ENCODE measurements around the gene LRRTM2.

LRRTM2 gene

DNA sequence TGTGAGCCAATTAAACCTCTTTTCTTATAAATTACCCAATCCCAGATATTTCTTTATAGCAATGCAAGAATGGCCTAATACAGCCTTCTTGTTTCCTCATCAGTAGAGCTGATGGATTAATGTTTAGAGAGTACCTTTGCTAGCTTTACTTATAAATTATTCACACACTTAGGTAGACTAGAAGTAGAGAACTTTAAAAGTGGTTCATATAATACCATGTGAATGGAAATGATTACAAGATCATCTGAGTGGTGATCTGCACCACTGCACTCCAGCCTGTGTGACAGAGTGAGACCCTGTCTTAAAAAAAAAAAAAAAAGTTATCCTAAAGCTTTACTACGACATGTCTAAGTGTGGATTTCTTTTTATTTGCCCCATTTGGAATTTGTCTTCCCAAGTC is 23.2 kb upstream of the LRRTM2 start:
- DNase-seq: no peak
- Mint-ChIP-seq H3K4me3 (no peak overlapping the region), H3K9me3 (peaks cover 0 to 3% of the 10 kb centered on the region in 2 donors), H3K4me1 (peaks cover 34% of the 10 kb centered on the region), H3K27ac (no peak overlapping the region), H3K27me3 (peaks cover 18% of the 10 kb centered on the region)
- ATAC-seq: no peak

- H3K9me3 Mint-ChIP-seq: peaks cover 5 to 6% of the 10 kb centered on the region in 2 donors
- no peak overlapping the region for H3K27ac Mint-ChIP-seq
- H3K4me1 Mint-ChIP-seq: peaks cover 28% of the 10 kb centered on the region
- H3K27me3 Mint-ChIP-seq: peaks cover 8% of the 10 kb centered on the region
- peak; percentile 72 for ATAC-seq
- DNase-seq: no peak
- no peak overlapping the region for H3K4me3 Mint-ChIP-seq
Measured at GRCh38 chr5:138895918-138896317, 20.8 kb upstream of the LRRTM2 start.

GRCh38 chr5:138890644-138891043 is 15.5 kb upstream of the LRRTM2 start:
- DNase-seq: no peak
- no peak overlapping the region for H3K4me3 Mint-ChIP-seq
- no peak for ATAC-seq
- H3K27me3 Mint-ChIP-seq: peaks cover 8% of the 10 kb centered on the region
- no peak overlapping the region for H3K27ac Mint-ChIP-seq
- no peaks in the 10 kb centered on the region for H3K4me1 Mint-ChIP-seq
- H3K9me3 Mint-ChIP-seq: peaks cover 8 to 20% of the 10 kb centered on the region in 2 donors

- no peak for ATAC-seq
- Mint-ChIP-seq H3K4me1 (no peaks in the 10 kb centered on the region), H3K9me3 (peaks cover 8 to 20% of the 10 kb centered on the region in 2 donors), H3K27ac (no peak overlapping the region), H3K4me3 (no peak overlapping the region), H3K27me3 (peaks cover 7% of the 10 kb centered on the region)
- DNase-seq: no peak
Measured at GRCh38 chr5:138889994-138890393, 14.9 kb upstream of the LRRTM2 start.

DNA sequence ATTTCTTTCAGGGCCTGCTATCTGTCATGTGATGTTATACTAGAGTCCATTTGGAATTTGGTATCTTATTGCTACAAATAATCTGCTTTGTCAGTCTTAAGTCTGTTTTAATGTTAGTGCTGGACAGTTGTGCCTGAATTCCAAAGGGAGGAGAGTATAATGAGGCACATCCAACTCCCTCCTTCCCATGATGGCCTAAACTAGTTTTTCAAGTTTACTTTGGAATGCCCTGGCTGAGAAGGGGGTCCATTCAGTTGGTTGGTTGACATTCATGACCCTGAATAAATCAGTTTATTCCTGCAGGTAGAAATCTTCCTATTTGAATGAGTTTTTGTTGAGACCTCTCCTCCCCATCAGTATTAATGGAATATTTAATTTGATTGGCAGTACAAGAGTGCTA is 9.4 kb upstream of the LRRTM2 start:
- peaks cover 0 to 3% of the 10 kb centered on the region in 2 donors for H3K9me3 Mint-ChIP-seq
- H3K27ac Mint-ChIP-seq: no peak overlapping the region
- no peaks in the 10 kb centered on the region for H3K4me1 Mint-ChIP-seq
- ATAC-seq: no peak
- H3K4me3 Mint-ChIP-seq: no peak overlapping the region
- DNase-seq: no peak
- peaks cover 36% of the 10 kb centered on the region for H3K27me3 Mint-ChIP-seq

- no peaks in the 10 kb centered on the region for H3K4me1 Mint-ChIP-seq
- H3K4me3 Mint-ChIP-seq: no peak overlapping the region
- DNase-seq (no peak), ATAC-seq (no peak)
- no peak overlapping the region for H3K27ac Mint-ChIP-seq
- H3K27me3 Mint-ChIP-seq: peaks cover 36% of the 10 kb centered on the region
- no peaks in the 10 kb centered on the region for H3K9me3 Mint-ChIP-seq
Measured at GRCh38 chr5:138884094-138884493, 9.0 kb upstream of the LRRTM2 start.

- Mint-ChIP-seq H3K27me3 (peaks cover 36% of the 10 kb centered on the region), H3K27ac (no peak overlapping the region), H3K4me3 (no peak overlapping the region), H3K4me1 (no peaks in the 10 kb centered on the region), H3K9me3 (no peaks in the 10 kb centered on the region)
- DNase-seq: no peak
- no peak for ATAC-seq
Measured at GRCh38 chr5:138883211-138883610, 8.1 kb upstream of the LRRTM2 start.

DNA sequence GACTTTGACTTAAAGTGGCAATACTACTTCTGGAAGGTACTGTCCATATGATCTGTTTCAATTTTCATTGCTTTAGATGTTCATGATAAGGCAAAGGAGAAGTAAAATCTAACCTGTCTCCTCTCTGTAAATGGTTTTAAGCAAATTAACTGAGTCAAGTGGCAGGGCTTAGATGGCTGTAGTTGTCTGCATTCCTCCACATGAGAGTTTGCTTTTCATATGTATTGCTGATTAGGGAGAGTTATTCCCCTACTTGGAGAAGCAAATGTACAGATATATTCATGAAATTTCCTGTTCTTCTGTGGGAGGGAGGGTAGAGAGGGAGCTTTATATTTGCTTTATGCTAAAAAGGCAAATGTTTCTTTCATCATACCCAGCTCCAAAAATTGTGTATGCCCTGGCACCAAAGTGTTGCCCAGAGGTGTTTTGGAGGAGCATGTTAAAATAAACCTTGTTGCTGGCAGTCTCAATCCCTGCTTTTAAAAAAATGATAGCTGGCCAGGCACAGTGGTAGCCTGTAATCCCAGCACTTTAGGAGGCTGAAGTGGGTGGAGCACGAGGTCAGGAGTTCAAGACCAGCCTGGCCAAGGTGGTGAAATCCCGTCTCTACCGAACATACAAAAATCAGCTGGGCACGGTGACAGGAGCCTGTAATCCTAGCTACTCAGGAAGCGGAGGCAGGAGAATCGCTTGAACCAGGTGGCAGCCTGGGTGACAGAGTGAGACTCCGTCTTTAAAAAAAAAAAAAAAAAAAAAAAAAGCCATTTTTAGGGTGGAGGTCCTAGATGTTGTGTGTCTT is 3.5 kb upstream of the LRRTM2 start:
- DNase-seq (no peak), ATAC-seq (no peak)
- peaks cover 44% of the 10 kb centered on the region for H3K27me3 Mint-ChIP-seq
- no peaks in the 10 kb centered on the region for H3K9me3 Mint-ChIP-seq
- H3K4me3 Mint-ChIP-seq: no peak overlapping the region
- H3K27ac Mint-ChIP-seq: no peak overlapping the region
- no peaks in the 10 kb centered on the region for H3K4me1 Mint-ChIP-seq

DNA sequence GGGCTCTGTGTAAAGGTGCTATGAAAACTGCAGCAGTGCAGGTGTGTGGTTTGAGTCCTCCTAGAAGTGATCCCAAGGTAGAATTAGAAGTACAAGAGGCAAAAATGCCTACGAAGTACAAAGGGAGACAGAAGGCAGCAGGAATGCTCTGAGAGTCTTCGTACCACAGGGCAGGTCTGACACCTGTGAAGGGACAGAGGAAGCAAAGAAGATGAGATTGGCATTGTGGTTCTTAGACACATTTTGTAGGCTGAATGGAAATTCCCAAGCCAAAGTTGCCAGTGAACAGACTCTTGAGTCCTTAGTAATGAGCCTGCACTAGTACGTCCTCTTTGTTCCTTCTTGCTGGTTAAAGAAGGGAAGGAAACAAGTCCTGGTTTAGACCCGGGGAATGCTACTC is 1.7 kb upstream of the LRRTM2 start:
- Mint-ChIP-seq H3K9me3 (no peaks in the 10 kb centered on the region), H3K4me3 (no peak overlapping the region)

DNA sequence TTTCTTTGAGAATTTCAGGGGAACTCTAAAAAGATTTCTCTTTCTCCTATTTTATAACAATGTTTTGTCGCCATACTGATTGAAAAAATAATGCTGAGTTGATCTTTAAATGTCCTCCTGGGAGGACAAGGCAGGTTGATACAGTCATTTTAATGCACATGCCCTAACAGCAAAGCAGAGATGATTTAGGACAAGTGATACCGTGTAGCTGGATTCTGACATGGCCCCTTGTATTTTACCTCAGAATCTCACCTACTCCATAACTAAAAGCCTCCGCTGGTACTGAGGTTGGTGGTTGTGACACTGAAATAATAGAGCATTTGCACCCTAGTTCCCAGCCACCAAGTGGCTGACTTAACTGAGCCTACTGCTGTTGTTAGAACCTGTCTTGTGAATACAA is 811 bp upstream of the LRRTM2 start:
- Mint-ChIP-seq H3K4me1 (no peaks in the 10 kb centered on the region), H3K27me3 (peaks cover 43% of the 10 kb centered on the region), H3K9me3 (no peaks in the 10 kb centered on the region), H3K4me3 (no peak overlapping the region), H3K27ac (no peak overlapping the region)
- DNase-seq (no peak), ATAC-seq (no peak)

More for the DNA sequence above, 1.7 kb upstream of the LRRTM2 start:
- ATAC-seq (no peak), DNase-seq (no peak)
- no peak overlapping the region for H3K27ac Mint-ChIP-seq
- no peaks in the 10 kb centered on the region for H3K4me1 Mint-ChIP-seq
- peaks cover 42% of the 10 kb centered on the region for H3K27me3 Mint-ChIP-seq

GRCh38 chr5:138875552-138875875 is 379 bp upstream of the LRRTM2 start:
- Mint-ChIP-seq H3K27me3 (peaks cover 43% of the 10 kb centered on the region), H3K9me3 (no peaks in the 10 kb centered on the region), H3K4me1 (no peaks in the 10 kb centered on the region), H3K4me3 (no peak overlapping the region), H3K27ac (no peak overlapping the region)
- ATAC-seq (no peak), DNase-seq (no peak)

- no peak overlapping the region for H3K27ac Mint-ChIP-seq
- H3K9me3 Mint-ChIP-seq: no peaks in the 10 kb centered on the region
- peaks cover 49% of the 10 kb centered on the region for H3K27me3 Mint-ChIP-seq
- no peak overlapping the region for H3K4me3 Mint-ChIP-seq
- DNase-seq (no peak), ATAC-seq (no peak)
- H3K4me1 Mint-ChIP-seq: no peaks in the 10 kb centered on the region
Measured at GRCh38 chr5:138874241-138874640, 894 bp downstream of the LRRTM2 start.

- ATAC-seq: no peak
Measured at GRCh38 chr5:138873466-138874221, 1.5 kb downstream of the LRRTM2 start.

DNA sequence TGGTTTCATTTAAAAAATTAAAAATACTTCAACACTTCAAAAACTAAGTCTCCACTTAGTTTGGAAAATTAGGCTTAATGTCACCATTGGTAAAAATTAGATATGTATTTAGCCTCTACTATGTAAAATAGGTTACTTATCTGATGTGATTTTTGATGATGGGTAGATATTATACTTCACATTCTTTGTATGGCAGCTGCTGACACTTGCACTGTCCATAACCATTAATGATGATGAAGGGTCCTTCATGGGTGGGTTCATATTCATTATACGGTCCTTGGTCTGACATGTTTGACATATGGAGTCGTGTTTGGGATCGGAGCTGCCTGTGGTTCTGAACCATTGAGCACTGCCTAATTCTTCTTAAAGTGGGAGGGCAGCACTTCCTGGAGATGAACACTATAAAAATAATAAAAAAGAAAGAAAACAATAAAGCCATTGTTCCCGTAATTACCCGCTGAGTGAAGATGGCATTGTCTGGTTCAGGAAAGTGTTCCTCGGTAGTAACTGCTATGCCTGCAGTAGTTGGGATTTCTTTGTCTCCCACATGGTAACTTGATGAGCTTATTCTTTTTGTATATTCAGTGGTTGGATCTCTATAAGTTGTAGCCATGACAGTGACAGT is 2.2 kb downstream of the LRRTM2 start:
- H3K27ac Mint-ChIP-seq: no peak overlapping the region
- no peak overlapping the region for H3K4me3 Mint-ChIP-seq
- H3K4me1 Mint-ChIP-seq: no peaks in the 10 kb centered on the region
- no peak for ATAC-seq
- H3K9me3 Mint-ChIP-seq: no peaks in the 10 kb centered on the region
- H3K27me3 Mint-ChIP-seq: peaks cover 49% of the 10 kb centered on the region
- no peak for DNase-seq

More at GRCh38 chr5:138873466-138874221, 1.5 kb downstream of the LRRTM2 start:
- Mint-ChIP-seq H3K27me3 (peaks cover 49% of the 10 kb centered on the region), H3K27ac (no peak overlapping the region), H3K4me3 (no peak overlapping the region), H3K4me1 (no peaks in the 10 kb centered on the region), H3K9me3 (no peaks in the 10 kb centered on the region)
- no peak for DNase-seq

DNA sequence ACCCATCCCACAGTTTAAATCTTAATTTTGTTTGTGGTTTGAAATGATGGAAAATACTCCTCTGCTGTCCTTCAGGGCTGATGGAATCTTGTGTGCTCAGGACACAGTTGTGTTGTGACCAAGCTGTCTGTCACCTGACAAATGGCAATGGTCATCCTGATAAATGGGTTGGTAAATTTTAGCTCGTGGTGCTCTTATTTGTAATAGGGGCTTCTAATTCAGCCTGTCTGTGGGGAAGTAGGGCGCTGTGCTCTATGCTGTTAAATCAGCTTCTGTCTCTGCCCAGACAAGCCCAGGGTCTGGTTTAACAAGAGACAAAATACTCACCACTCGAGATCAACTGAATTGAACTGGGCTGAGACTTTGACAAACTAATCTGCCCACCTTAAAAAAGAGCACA is 4.5 kb downstream of the LRRTM2 start:
- no peak for ATAC-seq
- H3K9me3 Mint-ChIP-seq: no peaks in the 10 kb centered on the region
- H3K27ac Mint-ChIP-seq: peak overlapping the region in 1 of 2 donors; percentile 6
- H3K27me3 Mint-ChIP-seq: peaks cover 37% of the 10 kb centered on the region
- no peak for DNase-seq
- H3K4me3 Mint-ChIP-seq: no peak overlapping the region
- H3K4me1 Mint-ChIP-seq: no peaks in the 10 kb centered on the region

Measured in stimulated activated naive CD8-positive, alpha-beta T cell treated with anti-CD3 and anti-CD28 coated beads, Interleukin-15, amount 100 ng/mL, for 72 hours (primary cell).